Measurements from ENCODE around the gene IL4I1. TPM values are rescaled to one million over a fixed set of nuclear protein-coding genes. Genes with fewer than 3 reads are reported as not detected.

IL4I1 gene
- total RNA-seq, 1 experiment from 2014 or later = 1.3 TPM

DNA sequence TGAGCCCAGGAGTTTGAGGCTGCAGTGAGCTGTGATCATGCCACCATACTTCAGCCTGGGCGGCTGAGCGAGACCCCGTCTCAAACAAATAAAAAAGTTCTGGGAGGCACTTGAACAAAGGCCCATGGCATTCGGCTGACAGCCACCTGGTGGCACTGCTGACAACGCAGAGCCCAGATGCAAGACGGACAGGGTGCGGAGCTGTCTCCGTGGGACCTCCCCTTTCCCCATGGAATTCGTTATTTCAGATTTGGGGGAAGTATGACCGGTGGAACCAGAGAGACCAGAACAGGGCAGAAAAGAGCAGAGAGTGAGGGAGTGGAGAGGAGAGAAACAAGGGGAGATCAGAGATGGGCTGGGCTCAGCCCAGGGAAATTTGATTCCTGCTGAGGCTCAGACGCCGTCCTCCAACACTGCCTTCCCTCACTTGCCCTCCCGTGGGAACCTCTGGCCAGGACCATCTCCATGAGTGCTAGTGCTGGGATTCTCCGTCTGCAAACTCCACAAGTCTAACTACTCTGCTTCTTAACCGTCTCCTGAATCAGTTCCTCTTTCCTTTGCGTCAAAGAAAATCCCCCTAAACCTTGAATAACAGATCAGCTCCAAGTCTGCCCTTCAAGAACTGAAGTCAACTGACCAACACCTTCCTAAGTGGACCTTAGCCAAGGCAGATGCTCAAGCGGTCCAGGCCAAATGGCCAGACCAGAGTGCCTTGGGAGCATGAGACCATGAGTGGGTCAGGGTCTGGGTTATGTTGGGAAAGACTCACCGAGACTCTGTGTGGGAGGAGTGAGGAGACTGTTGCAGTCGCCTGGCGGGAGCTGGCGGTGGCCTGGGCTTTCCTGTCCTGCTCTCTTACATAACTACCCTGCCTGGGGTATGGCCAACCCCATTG is 20.4 kb upstream of the IL4I1 start:
- no peaks in the 10 kb centered on the region for H3K9me3 ChIP-seq (ENCODE audit: low read depth, low read length, poor library complexity, severe bottlenecking)
- no peak overlapping the region for H3K4me3 ChIP-seq (ENCODE audit: low read depth, low read length, poor library complexity, severe bottlenecking)
- CTCF ChIA-PET = no interaction called here
- intact Hi-C loops (cut with micrococcal nuclease; ENCODE audit: unreplicated experiment) = no loop called here
- H3K27ac ChIP-seq (ENCODE audit: low read depth, low read length, poor library complexity, severe bottlenecking) = no peak overlapping the region
- peaks cover 26% of the 10 kb centered on the region for H3K36me3 ChIP-seq (ENCODE audit: insufficient read depth, low read length, poor library complexity, severe bottlenecking)
- TF ChIP-seq CTCF (conservative IDR thresholded peaks at IDR 0.05; ENCODE audit: low read depth, low read length) (peak; percentile 52), EZH2 (IDR thresholded peaks at IDR 0.05; ENCODE audit: borderline replicate concordance, low read depth, low read length, poor library complexity, severe bottlenecking) (no peak)
- H3K27me3 ChIP-seq (replicated peaks; ENCODE audit: insufficient read depth, low read depth, low read length, poor library complexity) = no peaks in the 10 kb centered on the region
- H3K4me1 ChIP-seq (ENCODE audit: insufficient read depth, low read length, poor library complexity, severe bottlenecking) = no peaks in the 10 kb centered on the region
- BruUV-seq (replicated peaks) = no TSS peak
- POLR2A ChIA-PET (ENCODE audit: low non-redundant PET) = no interaction called here
- DNase-seq (ENCODE audit: low spot score) = peak; percentile 55

DNA sequence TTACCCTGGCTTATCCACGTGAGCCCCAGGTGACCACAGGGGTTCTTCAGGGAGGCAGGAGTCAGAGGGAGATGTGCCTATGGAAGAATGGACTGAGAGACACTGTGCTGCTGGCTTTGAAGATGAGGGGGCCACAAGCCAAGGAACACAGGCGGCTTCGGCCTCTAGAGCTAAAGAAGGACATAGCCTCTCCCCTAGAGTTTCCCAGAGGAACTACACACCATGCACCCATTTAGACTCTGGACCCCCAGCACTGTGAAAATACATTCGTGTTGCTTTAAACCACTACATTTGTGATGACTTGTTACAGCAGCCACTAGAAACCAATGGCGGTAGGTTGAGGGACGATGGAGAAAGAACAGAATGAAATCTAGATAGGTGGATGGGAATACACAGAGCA is 18.6 kb upstream of the IL4I1 start:
- no TSS peak for BruUV-seq (replicated peaks)
- H3K27ac ChIP-seq (ENCODE audit: low read depth, low read length, poor library complexity, severe bottlenecking) = no peak overlapping the region
- H3K9me3 ChIP-seq (ENCODE audit: low read depth, low read length, poor library complexity, severe bottlenecking) = no peaks in the 10 kb centered on the region
- H3K27me3 ChIP-seq (replicated peaks; ENCODE audit: insufficient read depth, low read depth, low read length, poor library complexity) = no peaks in the 10 kb centered on the region
- TF ChIP-seq CTCF (conservative IDR thresholded peaks at IDR 0.05; ENCODE audit: low read depth, low read length) (peak; percentile 22; the same call in 1 of the 2 replicates), EZH2 (IDR thresholded peaks at IDR 0.05; ENCODE audit: borderline replicate concordance, low read depth, low read length, poor library complexity, severe bottlenecking) (no peak)
- no peak overlapping the region for H3K4me3 ChIP-seq (ENCODE audit: low read depth, low read length, poor library complexity, severe bottlenecking)
- POLR2A ChIA-PET (ENCODE audit: low non-redundant PET) = no interaction called here
- H3K36me3 ChIP-seq (ENCODE audit: insufficient read depth, low read length, poor library complexity, severe bottlenecking) = peaks cover 31% of the 10 kb centered on the region
- DNase-seq (ENCODE audit: low spot score) = no peak
- intact Hi-C loops (cut with micrococcal nuclease; ENCODE audit: unreplicated experiment) = no loop called here
- CTCF ChIA-PET = no interaction called here
- no peaks in the 10 kb centered on the region for H3K4me1 ChIP-seq (ENCODE audit: insufficient read depth, low read length, poor library complexity, severe bottlenecking)

DNA sequence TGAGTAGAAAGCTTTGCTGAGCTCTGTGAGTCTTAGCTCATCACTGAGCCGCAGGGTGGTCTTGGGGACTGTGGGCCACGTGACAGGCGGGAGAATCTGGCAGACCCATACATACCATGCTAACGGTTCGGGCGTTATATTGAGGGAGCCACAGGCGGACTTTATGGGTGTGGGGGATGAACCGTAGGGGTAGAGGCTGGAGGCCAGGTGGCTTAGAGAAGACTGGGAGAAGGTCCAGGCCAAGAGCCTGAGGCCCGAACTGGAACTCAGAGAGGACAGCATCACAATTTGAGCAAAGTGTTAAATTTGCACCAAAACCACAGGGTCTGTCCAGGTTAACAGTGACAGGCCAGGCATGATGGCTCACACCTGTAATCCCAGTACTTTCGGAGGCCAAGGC is 17.0 kb upstream of the IL4I1 start:
- CTCF ChIA-PET = interaction anchor here (0.6 kb wide), 1 partner anchor 16 kb away, joined by 3 read pairs; no protein-coding TSS in a partner anchor
- TF ChIP-seq EZH2 (IDR thresholded peaks at IDR 0.05; ENCODE audit: borderline replicate concordance, low read depth, low read length, poor library complexity, severe bottlenecking) (no peak), CTCF (conservative IDR thresholded peaks at IDR 0.05; ENCODE audit: low read depth, low read length) (no peak)
- Histone ChIP-seq H3K4me3 (ENCODE audit: low read depth, low read length, poor library complexity, severe bottlenecking) (no peak overlapping the region), H3K4me1 (ENCODE audit: insufficient read depth, low read length, poor library complexity, severe bottlenecking) (no peaks in the 10 kb centered on the region), H3K27ac (ENCODE audit: low read depth, low read length, poor library complexity, severe bottlenecking) (no peak overlapping the region), H3K36me3 (ENCODE audit: insufficient read depth, low read length, poor library complexity, severe bottlenecking) (peaks cover 46% of the 10 kb centered on the region), H3K9me3 (ENCODE audit: low read depth, low read length, poor library complexity, severe bottlenecking) (no peaks in the 10 kb centered on the region), H3K27me3 (replicated peaks; ENCODE audit: insufficient read depth, low read depth, low read length, poor library complexity) (no peaks in the 10 kb centered on the region)
- intact Hi-C loops (cut with micrococcal nuclease; ENCODE audit: unreplicated experiment) = no loop called here
- POLR2A ChIA-PET (ENCODE audit: low non-redundant PET) = interaction anchor here (0.5 kb wide), 1 partner anchor 11 kb away, joined by 3 read pairs; no protein-coding TSS in a partner anchor
- no peak for DNase-seq (ENCODE audit: low spot score)
- no TSS peak for BruUV-seq (replicated peaks)

All from A673 (cell line).